ENCODE results near the gene AFAP1. TPM values are rescaled to one million over a fixed set of nuclear protein-coding genes. Genes with fewer than 3 reads are reported as not detected.

The AFAP1 gene
- total RNA-seq, 1 experiment from 2014 or later, result 22.5 TPM

DNA sequence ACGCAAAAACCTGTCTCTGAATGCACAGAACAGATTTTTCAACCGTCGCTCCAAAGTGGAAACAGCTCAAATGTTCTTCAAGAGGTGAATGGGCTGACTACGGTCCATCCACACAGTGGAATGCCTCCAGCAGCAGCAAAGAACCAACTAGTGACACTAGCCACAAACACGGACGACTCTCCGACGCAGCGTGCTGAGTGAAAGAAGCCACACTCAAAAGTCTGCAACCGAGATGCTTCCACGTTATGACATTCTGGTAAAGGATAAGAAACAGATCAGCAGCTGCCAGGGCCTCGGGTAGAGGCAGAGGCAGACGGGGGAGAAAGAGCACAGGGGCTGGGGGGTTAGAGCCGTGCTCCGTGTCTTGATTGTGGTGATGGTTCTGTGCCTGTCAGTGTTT lies 125.2 kb downstream of the AFAP1 start:
- no peak overlapping the region for H3K27ac Mint-ChIP-seq (ENCODE audit: low read depth, unreplicated experiment)
- ChIA-PET POLR2A (interaction anchor here (2.1 kb wide), 1 partner anchor 10 kb away, joined by 5 read pairs; no protein-coding TSS in a partner anchor), CTCF (interaction anchor here (1.1 to 4.7 kb wide), 4 partner anchors 9 to 163 kb away, joined by 3 to 30 read pairs (median 5); no protein-coding TSS in a partner anchor)
- intact Hi-C loops (cut with micrococcal nuclease), result loop anchor here (2.0 kb wide), 1 partner anchor 30 kb away; no protein-coding TSS in a partner anchor
- no peaks in the 10 kb centered on the region for H3K4me1 Mint-ChIP-seq (ENCODE audit: insufficient read depth, unreplicated experiment)
- H3K27me3 Mint-ChIP-seq (ENCODE audit: insufficient read depth, unreplicated experiment), result no peaks in the 10 kb centered on the region
- TF ChIP-seq, protein P1, sequence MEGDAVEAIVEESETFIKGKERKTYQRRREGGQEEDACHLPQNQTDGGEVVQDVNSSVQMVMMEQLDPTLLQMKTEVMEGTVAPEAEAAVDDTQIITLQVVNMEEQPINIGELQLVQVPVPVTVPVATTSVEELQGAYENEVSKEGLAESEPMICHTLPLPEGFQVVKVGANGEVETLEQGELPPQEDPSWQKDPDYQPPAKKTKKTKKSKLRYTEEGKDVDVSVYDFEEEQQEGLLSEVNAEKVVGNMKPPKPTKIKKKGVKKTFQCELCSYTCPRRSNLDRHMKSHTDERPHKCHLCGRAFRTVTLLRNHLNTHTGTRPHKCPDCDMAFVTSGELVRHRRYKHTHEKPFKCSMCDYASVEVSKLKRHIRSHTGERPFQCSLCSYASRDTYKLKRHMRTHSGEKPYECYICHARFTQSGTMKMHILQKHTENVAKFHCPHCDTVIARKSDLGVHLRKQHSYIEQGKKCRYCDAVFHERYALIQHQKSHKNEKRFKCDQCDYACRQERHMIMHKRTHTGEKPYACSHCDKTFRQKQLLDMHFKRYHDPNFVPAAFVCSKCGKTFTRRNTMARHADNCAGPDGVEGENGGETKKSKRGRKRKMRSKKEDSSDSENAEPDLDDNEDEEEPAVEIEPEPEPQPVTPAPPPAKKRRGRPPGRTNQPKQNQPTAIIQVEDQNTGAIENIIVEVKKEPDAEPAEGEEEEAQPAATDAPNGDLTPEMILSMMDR (IDR thresholded peaks at IDR 0.05; ENCODE audit: unreplicated experiment), result no peak
- BruUV-seq (replicated peaks), result no TSS peak
- peaks cover 30% of the 10 kb centered on the region for H3K36me3 Mint-ChIP-seq (ENCODE audit: insufficient read depth, unreplicated experiment)
- no peak for DNase-seq (ENCODE audit: unreplicated experiment)
- no peak overlapping the region for H3K4me3 Mint-ChIP-seq (ENCODE audit: unreplicated experiment)
- H3K9me3 Mint-ChIP-seq (ENCODE audit: unreplicated experiment), result no peaks in the 10 kb centered on the region

DNA sequence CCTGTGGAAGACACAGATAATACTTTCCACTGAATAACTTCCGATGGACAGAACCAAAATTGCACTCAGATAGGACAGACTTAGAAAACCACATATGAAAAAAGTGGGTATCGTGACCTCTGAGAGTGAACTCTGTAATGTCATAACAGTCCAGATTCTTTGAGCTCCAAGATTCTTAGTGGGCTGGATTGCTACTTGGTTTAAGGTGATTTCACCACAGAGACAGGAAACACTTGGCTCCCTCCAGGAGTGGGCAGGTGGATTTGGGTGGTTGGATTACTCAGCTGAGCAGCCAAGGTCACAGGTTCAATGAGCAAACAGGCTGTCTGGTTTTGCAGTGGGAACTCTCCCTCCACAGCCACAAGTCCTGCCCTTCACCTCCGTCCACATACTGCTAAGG lies 126.0 kb downstream of the AFAP1 start:
- POLR2A ChIA-PET, result no interaction called here
- peak; percentile 34 for DNase-seq (ENCODE audit: unreplicated experiment)
- TF ChIP-seq, protein P1 (IDR thresholded peaks at IDR 0.05; ENCODE audit: unreplicated experiment), result no peak
- Mint-ChIP-seq H3K9me3 (ENCODE audit: unreplicated experiment) (no peaks in the 10 kb centered on the region), H3K27me3 (ENCODE audit: insufficient read depth, unreplicated experiment) (no peaks in the 10 kb centered on the region), H3K27ac (ENCODE audit: low read depth, unreplicated experiment) (no peak overlapping the region), H3K4me3 (ENCODE audit: unreplicated experiment) (no peak overlapping the region), H3K36me3 (ENCODE audit: insufficient read depth, unreplicated experiment) (peaks cover 26% of the 10 kb centered on the region), H3K4me1 (ENCODE audit: insufficient read depth, unreplicated experiment) (no peaks in the 10 kb centered on the region)
- intact Hi-C loops (cut with micrococcal nuclease), result loop anchor here (2.0 kb wide), 1 partner anchor 31 kb away; no protein-coding TSS in a partner anchor
- no TSS peak for BruUV-seq (replicated peaks)
- CTCF ChIA-PET, result interaction anchor here (0.6 to 4.7 kb wide), 6 partner anchors 8 to 622 kb away, joined by 3 to 30 read pairs (median 4); partner anchors contain the start of gene SORCS2

- H3K4me1 Mint-ChIP-seq (ENCODE audit: insufficient read depth, unreplicated experiment), result no peaks in the 10 kb centered on the region
- ChIA-PET POLR2A (no interaction called here), CTCF (interaction anchor here (0.7 to 4.7 kb wide), 5 partner anchors 8 to 621 kb away, joined by 3 to 30 read pairs (median 5); partner anchors contain the start of gene SORCS2)
- TF ChIP-seq, protein P1 (IDR thresholded peaks at IDR 0.05; ENCODE audit: unreplicated experiment), result no peak
- H3K4me3 Mint-ChIP-seq (ENCODE audit: unreplicated experiment), result no peak overlapping the region
- peaks cover 22% of the 10 kb centered on the region for H3K36me3 Mint-ChIP-seq (ENCODE audit: insufficient read depth, unreplicated experiment)
- no peaks in the 10 kb centered on the region for H3K9me3 Mint-ChIP-seq (ENCODE audit: unreplicated experiment)
- no peak overlapping the region for H3K27ac Mint-ChIP-seq (ENCODE audit: low read depth, unreplicated experiment)
- no peak for DNase-seq (ENCODE audit: unreplicated experiment)
- no peaks in the 10 kb centered on the region for H3K27me3 Mint-ChIP-seq (ENCODE audit: insufficient read depth, unreplicated experiment)
- intact Hi-C loops (cut with micrococcal nuclease), result no loop called here
- no TSS peak for BruUV-seq (replicated peaks)
Measured at GRCh38 chr4:7812921-7813320, 126.7 kb downstream of the AFAP1 start.

- Mint-ChIP-seq H3K36me3 (ENCODE audit: insufficient read depth, unreplicated experiment) (peaks cover 22% of the 10 kb centered on the region), H3K4me1 (ENCODE audit: insufficient read depth, unreplicated experiment) (no peaks in the 10 kb centered on the region), H3K27ac (ENCODE audit: low read depth, unreplicated experiment) (no peak overlapping the region), H3K9me3 (ENCODE audit: unreplicated experiment) (no peaks in the 10 kb centered on the region), H3K4me3 (ENCODE audit: unreplicated experiment) (no peak overlapping the region), H3K27me3 (ENCODE audit: insufficient read depth, unreplicated experiment) (no peaks in the 10 kb centered on the region)
- intact Hi-C loops (cut with micrococcal nuclease), result no loop called here
- ChIA-PET CTCF (interaction anchor here (1.1 to 4.7 kb wide), 3 partner anchors 7 to 590 kb away, joined by 3 to 30 read pairs (median 14); no protein-coding TSS in a partner anchor), POLR2A (interaction anchor here (0.5 to 0.6 kb wide), 2 partner anchors 127 to 195 kb away, joined by 3 read pairs; partner anchors contain the start of gene AFAP1)
- no peak for DNase-seq (ENCODE audit: unreplicated experiment)
- TF ChIP-seq, protein P1 (IDR thresholded peaks at IDR 0.05; ENCODE audit: unreplicated experiment), result no peak
- BruUV-seq (replicated peaks), result no TSS peak
Measured at GRCh38 chr4:7812231-7812857, 127.3 kb downstream of the AFAP1 start.

All from MCF 10A (cell line).